ENCODE measurements around the gene VRK3.
"Not testable (repeated sequence)": the region's sequence is repeated elsewhere in the genome, so short reads cannot be mapped to it uniquely, and the experiment has no call there.

Gene VRK3

GRCh38 chr19:50025022-50025793, at the start of gene VRK3:
Gene VRK3, minus strand, starts transcription at chr19:50025372. Its CDS starts 9,210 bp downstream, at chr19:50016162.
- DNase-seq (ENCODE audit: low spot score): peak; percentile 99

GRCh38 chr19:50068382-50068781, 43.2 kb upstream of the VRK3 start:
- not testable (repeated sequence) for DNase-seq (ENCODE audit: low spot score)

GRCh38 chr19:50067575-50067974, 42.4 kb upstream of the VRK3 start:
- DNase-seq (ENCODE audit: low spot score): no peak

- DNase-seq (ENCODE audit: low spot score): no peak
Observed at GRCh38 chr19:50065938-50066337, 40.8 kb upstream of the VRK3 start.

GRCh38 chr19:50061650-50062049, 36.5 kb upstream of the VRK3 start:
- no peak for DNase-seq (ENCODE audit: low spot score)

- no peak for DNase-seq (ENCODE audit: low spot score)
Observed at GRCh38 chr19:50060107-50060506, 34.9 kb upstream of the VRK3 start.

- DNase-seq (ENCODE audit: low spot score): no peak
Observed at GRCh38 chr19:50059045-50059444, 33.9 kb upstream of the VRK3 start.

GRCh38 chr19:50058425-50058824, 33.3 kb upstream of the VRK3 start:
- DNase-seq (ENCODE audit: low spot score): no peak

- no peak for DNase-seq (ENCODE audit: low spot score)
Observed at GRCh38 chr19:50053119-50053518, 27.9 kb upstream of the VRK3 start.

- DNase-seq (ENCODE audit: low spot score): no peak
Observed at GRCh38 chr19:50051964-50052363, 26.8 kb upstream of the VRK3 start.

GRCh38 chr19:50051228-50051895, 26.2 kb upstream of the VRK3 start:
- DNase-seq (ENCODE audit: low spot score): not testable (repeated sequence)

- DNase-seq (ENCODE audit: low spot score): peak; percentile 94
Observed at GRCh38 chr19:50050406-50051227, 25.4 kb upstream of the VRK3 start.

GRCh38 chr19:50047671-50048070, 22.5 kb upstream of the VRK3 start:
- no peak for DNase-seq (ENCODE audit: low spot score)

GRCh38 chr19:50046649-50047503, 21.7 kb upstream of the VRK3 start:
- peak; percentile 49 for DNase-seq (ENCODE audit: low spot score)

GRCh38 chr19:50044922-50045321, 19.8 kb upstream of the VRK3 start:
- DNase-seq (ENCODE audit: low spot score): no peak

GRCh38 chr19:50043967-50044366, 18.8 kb upstream of the VRK3 start:
- DNase-seq (ENCODE audit: low spot score): no peak

GRCh38 chr19:50042363-50043024, 17.3 kb upstream of the VRK3 start:
- no peak for DNase-seq (ENCODE audit: low spot score)

GRCh38 chr19:50040967-50041366, 15.8 kb upstream of the VRK3 start:
- DNase-seq (ENCODE audit: low spot score): no peak

GRCh38 chr19:50039968-50040367, 14.8 kb upstream of the VRK3 start:
- no peak for DNase-seq (ENCODE audit: low spot score)

- DNase-seq (ENCODE audit: low spot score): no peak
Observed at GRCh38 chr19:50036908-50037307, 11.7 kb upstream of the VRK3 start.

GRCh38 chr19:50030937-50031336, 5.8 kb upstream of the VRK3 start:
- no peak for DNase-seq (ENCODE audit: low spot score)

All from AG20443 (cell line).